Panc1 (cell line): Measurements from ENCODE around the gene NTN3. TPM values are rescaled to one million over a fixed set of nuclear protein-coding genes. Genes with fewer than 3 reads are reported as not detected.

Experiments used
- ATAC-seq: fragments of 200-7000 bp; cut with Tn5 transposase; 2 replicates; pipeline ENCODE4 v1.9.1; 2020; ENCODE audit warnings: mild to moderate bottlenecking, moderate library complexity
- BruUV-seq: library from RNA; stranded (reverse); fragments of 400-500 nt; replicated peaks from 2 replicates; lab custom pipeline; 2021; lab: Mats Ljungman, UMichigan
- CTCF ChIA-PET: fragments of 300-600 bp; sonication (Branson Sonifier 250); formaldehyde crosslinking; loops from one replicate; lab custom pipeline; 2022; ENCODE audit warnings: antibody characterized with exemption; lab: Charles Lee
- POLR2A ChIA-PET: fragments of 300-600 bp; sonication (Branson Sonifier 250); formaldehyde crosslinking; loops from one replicate; lab custom pipeline; 2022; ENCODE audit warnings: antibody characterized with exemption; lab: Charles Lee
- DNase-seq: peaks from one replicate; pipeline ENCODE4 v3.0.0-alpha.2; 2010; ENCODE audit warnings: low read depth, low spot score
- H3K27ac ChIP-seq: 2 replicates; pipeline ENCODE4 v1.5.1; 2011; ENCODE audit warnings: mild to moderate bottlenecking, low read length, inconsistent platforms
- H3K27me3 ChIP-seq: fragments of 200-500 bp; sonication (Bioruptor generic); 2 replicates; pipeline ENCODE4 v1.6.0; 2014; ENCODE audit warnings: low read length, inconsistent platforms; ENCODE audit not compliant: control insufficient read depth, insufficient read depth
- H3K36me3 ChIP-seq: fragments of 200-500 bp; sonication (Bioruptor generic); 2 replicates; pipeline ENCODE4 v1.5.1; 2014; ENCODE audit warnings: inconsistent platforms, mild to moderate bottlenecking, low read length, moderate library complexity; ENCODE audit not compliant: control insufficient read depth, insufficient read depth
- H3K4me1 ChIP-seq: 2 replicates; pipeline ENCODE4 v1.5.1; 2011; ENCODE audit warnings: inconsistent platforms, mild to moderate bottlenecking, low read length, moderate library complexity; ENCODE audit not compliant: control insufficient read depth, insufficient read depth
- H3K4me3 ChIP-seq, 2 experiments: 2 replicates each; pipeline ENCODE4 v1.5.1; 2011 to 2012; ENCODE audit warnings: low read depth in 2 of 2, low read length in 2 of 2, mild to moderate bottlenecking in 2 of 2, inconsistent platforms in 1 of 2, moderate library complexity in 1 of 2
- H3K9me3 ChIP-seq: fragments of 200-500 bp; sonication (Bioruptor generic); 2 replicates; pipeline ENCODE4 v1.5.1; 2014; ENCODE audit warnings: low read depth, mild to moderate bottlenecking, inconsistent platforms, low read length, moderate library complexity; ENCODE audit not compliant: control insufficient read depth, insufficient read depth
- POLR2AphosphoS5 ChIP-seq: IDR thresholded peaks from 2 replicates; pipeline ENCODE4 v1.6.1; 2012; ENCODE audit warnings: mild to moderate bottlenecking, low read depth, low read length, moderate library complexity
- SIN3A ChIP-seq: IDR thresholded peaks from 2 replicates; pipeline ENCODE4 v1.6.1; 2012; ENCODE audit warnings: low read depth, mild to moderate bottlenecking, low read length, moderate library complexity, borderline replicate concordance; ENCODE audit not compliant: insufficient read depth
- TCF7L2 ChIP-seq: IDR thresholded peaks from 2 replicates; pipeline ENCODE4 v1.6.1; 2011; ENCODE audit warnings: mild to moderate bottlenecking, low read depth, low read length, inconsistent platforms
- in situ Hi-C: cut with HindIII; loops from 2 replicates; pipeline ENCODE4 v1.10.0; 2016; ENCODE audit warnings: low sequenced_read_pairs, low pct_unique_long_range_greater_than_20kb
- intact Hi-C: fragments of 100-400 bp; cut with micrococcal nuclease; formaldehyde crosslinking; loops from one replicate; pipeline ENCODE4 v1.10.0; 2022; ENCODE audit not compliant: unreplicated experiment
- total RNA-seq: library from RNA; stranded (reverse); gene quantifications from one replicate; pipeline ENCODE4 v1.2.1, GENCODE V29; 2021; ENCODE audit not compliant: unreplicated experiment
- TF ChIP-seq, protein P1 (sequence below): fragments of 450-650 bp; IDR thresholded peaks from 2 replicates; pipeline ENCODE4 v1.5.1; 2017; ENCODE audit warnings: mild to moderate bottlenecking
- TF ChIP-seq, protein P2 (sequence below), 2 experiments: IDR thresholded peaks; 2 replicates each; pipeline ENCODE4 v1.6.1; 2011 to 2012; ENCODE audit warnings: low read depth in 2 of 2, control low read depth in 1 of 2, low read length in 1 of 2, mild to moderate bottlenecking in 1 of 2, moderate library complexity in 1 of 2; ENCODE audit not compliant: insufficient read depth in 1 of 2

The NTN3 gene
- total RNA-seq, 1 experiment from 2014 or later, result 3.2 TPM

DNA sequence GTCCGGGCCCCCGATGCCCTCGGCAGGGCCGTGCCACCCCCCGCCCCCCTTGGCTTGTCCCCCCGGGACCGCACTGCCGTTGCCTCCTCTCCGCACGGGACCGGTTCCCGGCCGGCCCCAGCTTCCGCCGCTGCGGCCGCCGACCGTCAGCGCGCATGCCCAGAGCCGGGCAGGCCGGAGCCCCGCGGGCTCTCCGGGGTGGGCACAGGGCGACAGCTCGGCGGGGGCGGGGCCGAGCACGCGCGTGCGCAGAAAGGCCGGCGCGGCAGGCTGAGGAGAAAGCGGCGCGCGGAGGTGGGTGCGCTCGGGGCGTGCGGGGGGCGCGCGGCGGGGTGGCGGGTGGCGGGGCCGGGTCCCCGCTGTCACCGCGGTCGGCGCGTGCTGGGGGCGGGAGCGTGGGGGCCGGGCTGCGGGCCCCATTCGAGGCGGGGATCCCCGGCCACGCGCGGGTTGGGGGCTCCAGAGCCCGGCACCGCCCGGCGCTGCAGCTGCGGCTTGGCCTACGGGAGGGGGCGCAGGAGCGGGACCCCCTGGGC is 3.8 kb downstream of the NTN3 start, which contains the start of gene TBC1D24:
TBC1D24 (plus strand) TSS at position 251 of the 536 bp plus-strand sequence. CDS start 21,022 bp downstream, outside the sequence.
- H3K9me3 ChIP-seq, result no peaks in the 10 kb centered on the region
- no peaks in the 10 kb centered on the region; the same call in 1 of the 2 replicates for H3K36me3 ChIP-seq
- peak; percentile 73 for ATAC-seq
- no peaks in the 10 kb centered on the region for H3K27me3 ChIP-seq
- intact Hi-C loops (no loop called here), in situ Hi-C loops (no loop called here)
- no TSS peak for BruUV-seq
- H3K4me3 ChIP-seq, result peak within 1 kb of the TSS; percentile 60 to 68
- ChIA-PET POLR2A (interaction anchor here (0.7 kb wide), 1 partner anchor 18 kb away, joined by 8 read pairs; no protein-coding TSS in a partner anchor), CTCF (interaction anchor here (0.5 to 0.9 kb wide), 4 partner anchors 15 to 38 kb away, joined by 3 to 13 read pairs (median 3); no protein-coding TSS in a partner anchor)
- no peak for DNase-seq
- H3K27ac ChIP-seq, result peak within 1 kb of the TSS; percentile 85
- TF ChIP-seq SIN3A, result no peak; the same call in 1 of the 2 replicates
- TF ChIP-seq POLR2AphosphoS5, result 0 out of 2 replicates have a peak, but pooled peaks have one; percentile 41
- H3K4me1 ChIP-seq, result peaks cover 43% of the 10 kb centered on the region

- H3K9me3 ChIP-seq, result no peaks in the 10 kb centered on the region
- TF ChIP-seq POLR2AphosphoS5, result no peak
- TF ChIP-seq, protein P1, sequence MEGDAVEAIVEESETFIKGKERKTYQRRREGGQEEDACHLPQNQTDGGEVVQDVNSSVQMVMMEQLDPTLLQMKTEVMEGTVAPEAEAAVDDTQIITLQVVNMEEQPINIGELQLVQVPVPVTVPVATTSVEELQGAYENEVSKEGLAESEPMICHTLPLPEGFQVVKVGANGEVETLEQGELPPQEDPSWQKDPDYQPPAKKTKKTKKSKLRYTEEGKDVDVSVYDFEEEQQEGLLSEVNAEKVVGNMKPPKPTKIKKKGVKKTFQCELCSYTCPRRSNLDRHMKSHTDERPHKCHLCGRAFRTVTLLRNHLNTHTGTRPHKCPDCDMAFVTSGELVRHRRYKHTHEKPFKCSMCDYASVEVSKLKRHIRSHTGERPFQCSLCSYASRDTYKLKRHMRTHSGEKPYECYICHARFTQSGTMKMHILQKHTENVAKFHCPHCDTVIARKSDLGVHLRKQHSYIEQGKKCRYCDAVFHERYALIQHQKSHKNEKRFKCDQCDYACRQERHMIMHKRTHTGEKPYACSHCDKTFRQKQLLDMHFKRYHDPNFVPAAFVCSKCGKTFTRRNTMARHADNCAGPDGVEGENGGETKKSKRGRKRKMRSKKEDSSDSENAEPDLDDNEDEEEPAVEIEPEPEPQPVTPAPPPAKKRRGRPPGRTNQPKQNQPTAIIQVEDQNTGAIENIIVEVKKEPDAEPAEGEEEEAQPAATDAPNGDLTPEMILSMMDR, result no peak
- TF ChIP-seq, protein P2, sequence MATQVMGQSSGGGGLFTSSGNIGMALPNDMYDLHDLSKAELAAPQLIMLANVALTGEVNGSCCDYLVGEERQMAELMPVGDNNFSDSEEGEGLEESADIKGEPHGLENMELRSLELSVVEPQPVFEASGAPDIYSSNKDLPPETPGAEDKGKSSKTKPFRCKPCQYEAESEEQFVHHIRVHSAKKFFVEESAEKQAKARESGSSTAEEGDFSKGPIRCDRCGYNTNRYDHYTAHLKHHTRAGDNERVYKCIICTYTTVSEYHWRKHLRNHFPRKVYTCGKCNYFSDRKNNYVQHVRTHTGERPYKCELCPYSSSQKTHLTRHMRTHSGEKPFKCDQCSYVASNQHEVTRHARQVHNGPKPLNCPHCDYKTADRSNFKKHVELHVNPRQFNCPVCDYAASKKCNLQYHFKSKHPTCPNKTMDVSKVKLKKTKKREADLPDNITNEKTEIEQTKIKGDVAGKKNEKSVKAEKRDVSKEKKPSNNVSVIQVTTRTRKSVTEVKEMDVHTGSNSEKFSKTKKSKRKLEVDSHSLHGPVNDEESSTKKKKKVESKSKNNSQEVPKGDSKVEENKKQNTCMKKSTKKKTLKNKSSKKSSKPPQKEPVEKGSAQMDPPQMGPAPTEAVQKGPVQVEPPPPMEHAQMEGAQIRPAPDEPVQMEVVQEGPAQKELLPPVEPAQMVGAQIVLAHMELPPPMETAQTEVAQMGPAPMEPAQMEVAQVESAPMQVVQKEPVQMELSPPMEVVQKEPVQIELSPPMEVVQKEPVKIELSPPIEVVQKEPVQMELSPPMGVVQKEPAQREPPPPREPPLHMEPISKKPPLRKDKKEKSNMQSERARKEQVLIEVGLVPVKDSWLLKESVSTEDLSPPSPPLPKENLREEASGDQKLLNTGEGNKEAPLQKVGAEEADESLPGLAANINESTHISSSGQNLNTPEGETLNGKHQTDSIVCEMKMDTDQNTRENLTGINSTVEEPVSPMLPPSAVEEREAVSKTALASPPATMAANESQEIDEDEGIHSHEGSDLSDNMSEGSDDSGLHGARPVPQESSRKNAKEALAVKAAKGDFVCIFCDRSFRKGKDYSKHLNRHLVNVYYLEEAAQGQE (IDR thresholded peaks at IDR 0.05; ENCODE audit: insufficient read depth in 1 of 2, low read depth in 2 of 2, low read length in 1 of 2), result no peak
- no peak for TF ChIP-seq TCF7L2
- no peak for TF ChIP-seq SIN3A
- H3K4me3 ChIP-seq, result peak overlapping the region; percentile 58 to 60
- H3K27me3 ChIP-seq, result no peaks in the 10 kb centered on the region
- CTCF ChIA-PET, result interaction anchor here (0.6 to 0.9 kb wide), 3 partner anchors 16 to 37 kb away, joined by 3 read pairs; no protein-coding TSS in a partner anchor
- H3K36me3 ChIP-seq, result no peaks in the 10 kb centered on the region; the same call in 1 of the 2 replicates
- POLR2A ChIA-PET, result interaction anchor here (0.7 kb wide), 1 partner anchor 19 kb away, joined by 8 read pairs; no protein-coding TSS in a partner anchor
- no peak for DNase-seq
- intact Hi-C loops (no loop called here), in situ Hi-C loops (no loop called here)
- ATAC-seq, result no peak
- no TSS peak for BruUV-seq
- H3K27ac ChIP-seq, result peak overlapping the region; percentile 29; the same call in 1 of the 2 replicates
- H3K4me1 ChIP-seq, result peaks cover 35% of the 10 kb centered on the region
Observed at GRCh38 chr16:2475413-2476344, 4.6 kb downstream of the NTN3 start.
